Stimulated activated CD4-positive, alpha-beta T cell treated with anti-CD3 and anti-CD28 coated beads, Interleukin-12 subunit alpha, Interleukin-12 subunit beta, amount 100 ng/mL, for 24 hours (primary cell): Measurements from ENCODE around the gene ACOX1.

Experiments
- DNase-seq, 2 experiments: peaks; one replicate each; pipeline ENCODE4 v3.0.0-alpha.2; 2020; ENCODE audit warnings: low read depth in 2 of 2

Gene ACOX1

DNA sequence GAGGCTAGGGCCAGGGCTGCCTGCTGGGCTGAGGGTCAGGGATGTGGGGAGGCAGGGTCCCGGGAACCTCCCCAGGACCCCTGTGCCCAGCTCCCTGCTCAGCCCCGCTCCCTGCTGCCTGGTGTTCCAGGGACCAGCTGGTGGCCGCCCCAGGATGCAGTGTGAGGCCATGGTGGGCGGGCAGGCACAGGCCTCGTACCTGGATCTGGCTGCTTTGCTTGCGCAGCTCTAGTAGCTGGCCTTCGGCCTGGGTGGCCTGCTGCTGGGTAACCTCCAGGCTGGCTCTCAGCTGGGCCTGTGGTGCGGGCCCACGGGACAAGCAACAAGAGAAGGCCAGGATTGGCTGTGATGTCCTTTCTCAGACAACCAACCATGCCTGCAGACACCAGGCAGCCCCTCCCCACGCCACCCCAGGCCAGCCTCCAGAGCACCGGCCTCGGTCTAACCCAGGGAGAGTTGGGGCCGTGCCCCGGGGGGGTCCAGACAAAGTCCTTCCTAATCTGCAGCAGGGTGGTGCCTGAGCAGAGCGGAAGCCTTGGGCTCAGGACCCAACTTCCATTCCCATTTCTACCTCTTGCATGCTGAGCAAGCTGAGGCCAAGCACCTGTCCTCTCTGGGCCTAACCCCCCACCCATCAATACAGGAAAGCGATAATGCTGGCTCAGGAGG is 86.3 kb downstream of the ACOX1 start:
- no peak for DNase-seq

DNA sequence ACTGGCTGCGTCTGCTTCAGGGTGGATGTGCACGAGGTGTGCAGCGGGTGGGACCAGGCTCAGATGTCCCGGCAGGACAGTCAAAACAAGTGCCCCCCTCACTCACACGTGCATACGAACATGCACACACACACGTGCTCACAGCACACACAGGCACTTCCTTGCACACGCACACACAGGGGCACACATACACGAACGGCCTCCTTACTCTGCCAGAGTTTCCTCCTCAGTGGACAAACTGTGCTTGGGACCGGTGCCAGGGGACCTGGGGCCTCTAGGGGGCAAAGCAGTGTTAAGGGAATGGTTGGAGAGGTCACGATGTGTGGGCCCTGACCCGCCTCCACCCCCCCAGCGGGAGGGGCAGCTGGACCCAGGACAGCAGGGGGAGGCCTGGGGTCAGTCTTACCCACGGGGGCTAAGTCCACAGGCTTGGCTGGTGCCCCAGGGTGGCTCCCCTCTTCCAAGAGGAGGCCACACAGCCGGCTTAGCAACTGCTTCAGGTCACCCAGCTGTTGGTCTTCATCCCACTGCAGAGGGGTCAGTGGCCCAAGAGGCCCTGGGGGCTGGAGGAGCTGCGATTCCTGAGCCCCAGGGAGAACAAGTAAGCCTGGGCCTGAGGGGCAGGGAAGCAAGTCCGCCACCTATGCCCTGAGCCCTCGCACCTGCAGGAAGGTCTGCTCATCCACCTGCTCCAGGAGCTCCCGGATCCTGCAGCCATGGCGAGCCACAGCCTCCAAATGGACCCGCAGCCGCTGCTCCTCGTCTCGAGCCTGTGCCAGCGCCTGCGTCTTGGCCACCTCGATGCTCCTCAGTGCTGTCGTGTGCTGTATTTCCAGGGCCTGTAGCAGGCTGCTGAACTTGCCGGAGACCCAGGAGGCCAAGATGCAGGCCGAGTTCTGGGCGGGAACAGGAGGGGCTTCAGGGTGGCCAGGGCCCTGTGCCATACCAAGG is 87.1 kb downstream of the ACOX1 start:
- no peak for DNase-seq
